CD4-positive, alpha-beta memory T cell (primary cell): ENCODE data around the gene BCL10. TPM values are rescaled to one million over a fixed set of nuclear protein-coding genes. Genes with fewer than 3 reads are reported as not detected.

Experiments used
- CTCF ChIA-PET: fragments of 350-600 bp; sonication (Branson Sonifier 250); formaldehyde crosslinking; loops from one replicate; lab custom pipeline; 2021; ENCODE audit warnings: inconsistent platforms; ENCODE audit not compliant: partially characterized antibody; lab: Charles Lee
- POLR2A ChIA-PET: fragments of 350-600 bp; sonication (Branson Sonifier 250); formaldehyde crosslinking; loops from one replicate; lab custom pipeline; 2021; ENCODE audit not compliant: partially characterized antibody; lab: Charles Lee
- DNase-seq, 5 donors: peaks; one replicate each; pipeline versions ENCODE4 v3.0.0 to v3.0.0-alpha.2; 2020 to 2022; ENCODE audit warnings: mixed read lengths in 1 of 5
- H3K27ac ChIP-seq: one replicate; pipeline ENCODE4 v1.7.0; 2013; ENCODE audit warnings: low read depth, low read length
- H3K27me3 ChIP-seq: 2 replicates; pipeline ENCODE4 v1.7.0; 2013; ENCODE audit warnings: mild to moderate bottlenecking, low read length, moderate library complexity; ENCODE audit not compliant: insufficient read depth
- H3K36me3 ChIP-seq: 2 replicates; pipeline ENCODE4 v1.7.0; 2013; ENCODE audit warnings: mild to moderate bottlenecking, low read length, moderate library complexity; ENCODE audit not compliant: insufficient read depth
- H3K4me1 ChIP-seq: 2 replicates; pipeline ENCODE4 v1.7.0; 2013; ENCODE audit warnings: mild to moderate bottlenecking, low read length, moderate library complexity; ENCODE audit not compliant: insufficient read depth
- H3K4me3 ChIP-seq, 2 donors: one replicate each; pipeline ENCODE4 v1.7.0; 2013; ENCODE audit warnings: low read length in 2 of 2, mild to moderate bottlenecking in 1 of 2
- H3K9me3 ChIP-seq, 2 donors: one replicate each; pipeline ENCODE4 v1.7.0; 2013; ENCODE audit warnings: low read length in 2 of 2, control low read depth in 1 of 2; ENCODE audit not compliant: control insufficient read depth in 1 of 2
- H3K27ac Mint-ChIP-seq, 7 donors: one replicate each; pipeline ENCODE4 v1.8.0; 2020 to 2021; ENCODE audit warnings: mixed read lengths in 7 of 7, mild to moderate bottlenecking in 6 of 7, inconsistent platforms in 3 of 7, moderate library complexity in 3 of 7
- H3K27me3 Mint-ChIP-seq, 2 donors: one replicate each; pipeline ENCODE4 v1.8.0; 2020 to 2021; ENCODE audit warnings: mixed read lengths in 2 of 2
- H3K36me3 Mint-ChIP-seq, 2 donors: one replicate each; pipeline ENCODE4 v1.8.0; 2020 to 2021; ENCODE audit warnings: mixed read lengths in 2 of 2, inconsistent platforms in 1 of 2, mild to moderate bottlenecking in 1 of 2
- H3K4me1 Mint-ChIP-seq, 4 donors: one replicate each; pipeline ENCODE4 v1.8.0; 2020 to 2021; ENCODE audit warnings: mixed read lengths in 4 of 4, mild to moderate bottlenecking in 1 of 4
- H3K4me3 Mint-ChIP-seq, 8 donors: one replicate each; pipeline ENCODE4 v1.8.0; 2020 to 2021; ENCODE audit warnings: mixed read lengths in 8 of 8, mild to moderate bottlenecking in 7 of 8, moderate library complexity in 6 of 8, inconsistent platforms in 3 of 8
- H3K9me3 Mint-ChIP-seq, 8 donors: one replicate each; pipeline ENCODE4 v1.8.0; 2020 to 2021; ENCODE audit warnings: mixed read lengths in 8 of 8, mild to moderate bottlenecking in 5 of 8, inconsistent platforms in 3 of 8, moderate library complexity in 1 of 8
- intact Hi-C: fragments of 100-400 bp; cut with micrococcal nuclease; formaldehyde crosslinking; loops from one replicate; pipeline ENCODE4 v1.15.1; 2023
- polyA plus RNA-seq, 2 donors: library from polyadenylated mRNA; unstranded; fragments of 300-500 nt; fragmentation: Illumina TruSeq; gene quantifications; one replicate each; pipeline ENCODE4 v1.2.3, GENCODE V29; 2021
- total RNA-seq, 2 experiments: library from RNA; stranded (reverse); gene quantifications; one replicate each; pipeline ENCODE4 v1.2.3, GENCODE V29; 2021

BCL10 gene
- total and polyA plus RNA-seq, 4 experiments from 2014 or later, result 21.2 to 37.0 (median 30.8) TPM

DNA sequence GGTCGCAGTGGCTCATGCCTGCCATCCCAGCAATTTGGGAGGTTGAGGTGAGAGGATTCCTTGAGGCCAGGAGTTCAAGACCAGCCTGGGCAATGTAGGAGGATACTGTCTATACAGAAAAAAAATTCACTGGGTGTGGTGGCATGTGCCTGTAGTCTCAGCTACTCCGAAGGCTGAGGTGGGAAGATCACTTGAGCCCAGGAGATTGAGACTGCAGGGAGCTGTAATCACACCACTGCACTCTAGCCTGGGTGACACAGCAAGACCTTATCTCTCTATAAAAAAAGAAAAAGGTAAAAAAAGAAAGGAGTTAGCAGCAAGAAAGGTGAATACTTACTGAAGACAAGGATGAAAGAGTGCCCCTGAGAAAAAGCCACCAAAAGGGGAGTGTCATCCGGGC lies 23.7 kb upstream of the BCL10 start:
- Histone ChIP-seq H3K27me3 (no peaks in the 10 kb centered on the region), H3K4me3 (no peak overlapping the region), H3K4me1 (peaks cover 16% of the 10 kb centered on the region), H3K27ac (no peak overlapping the region), H3K9me3 (no peaks in the 10 kb centered on the region), H3K36me3 (no peaks in the 10 kb centered on the region)
- DNase-seq, result no peak
- H3K27me3 Mint-ChIP-seq, result no peaks in the 10 kb centered on the region
- POLR2A ChIA-PET, result no interaction called here
- CTCF ChIA-PET, result no interaction called here
- no peak overlapping the region for H3K4me3 Mint-ChIP-seq
- H3K9me3 Mint-ChIP-seq, result no peaks in the 10 kb centered on the region
- no peak overlapping the region for H3K27ac Mint-ChIP-seq
- no peaks in the 10 kb centered on the region for H3K36me3 Mint-ChIP-seq
- intact Hi-C loops, result no loop called here
- peaks cover 14 to 27% (median 18%) of the 10 kb centered on the region in 4 donors for H3K4me1 Mint-ChIP-seq

DNA sequence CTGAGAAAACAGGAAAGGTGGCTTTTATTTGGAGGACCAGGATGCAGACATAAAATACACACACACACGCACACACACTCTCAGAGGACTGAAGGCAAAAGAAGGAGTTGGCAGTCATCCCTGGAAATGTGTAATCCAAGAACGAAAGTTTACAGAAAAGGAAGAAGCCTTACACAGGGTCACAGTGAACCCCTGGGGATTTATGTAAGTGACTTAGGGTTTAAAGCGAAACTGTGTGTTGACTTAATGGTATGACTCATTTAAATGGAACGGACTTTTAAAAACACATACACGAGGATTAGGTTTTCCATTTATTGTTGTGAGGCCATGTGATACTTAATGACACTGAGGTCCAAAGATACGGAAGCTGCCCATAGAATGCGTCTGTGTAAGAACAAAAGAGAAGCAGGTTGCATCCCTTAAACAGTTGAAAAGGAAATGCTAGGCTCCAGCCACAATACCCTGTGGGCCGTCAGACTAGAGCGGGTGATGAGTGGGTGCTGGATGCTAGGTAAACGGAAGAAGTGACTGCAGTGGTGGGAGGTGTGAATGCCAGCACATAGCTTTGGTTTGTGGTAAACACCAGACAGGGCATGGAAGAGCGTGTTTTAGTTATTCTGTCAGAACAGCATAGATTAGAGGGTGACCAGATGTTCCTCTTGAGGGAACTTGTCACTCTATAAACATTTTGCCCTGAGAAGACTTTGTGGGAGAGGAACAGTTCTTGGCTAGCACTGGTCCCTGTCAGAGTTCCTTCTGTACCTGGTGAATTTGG lies 21.6 kb upstream of the BCL10 start:
- CTCF ChIA-PET, result interaction anchor here (0.8 to 4.4 kb wide), 2 partner anchors 10 to 39 kb away, joined by 4 to 19 read pairs; partner anchors contain the start of gene C1orf52
- H3K36me3 Mint-ChIP-seq, result no peaks in the 10 kb centered on the region
- no peaks in the 10 kb centered on the region for H3K9me3 Mint-ChIP-seq
- H3K9me3 ChIP-seq, result no peaks in the 10 kb centered on the region
- no peaks in the 10 kb centered on the region for H3K36me3 ChIP-seq
- peak overlapping the region; percentile 23 to 77 (median 62) for H3K27ac Mint-ChIP-seq
- peak; percentile 50 to 85 (median 60) for DNase-seq
- POLR2A ChIA-PET, result interaction anchor here (2.1 to 4.5 kb wide), 2 partner anchors 22 to 353 kb away, joined by 6 to 28 read pairs; partner anchors contain the start of gene BCL10
- H3K4me1 Mint-ChIP-seq, result peaks cover 14 to 27% (median 18%) of the 10 kb centered on the region in 4 donors
- intact Hi-C loops, result loop anchor here (1.0 kb wide), 1 partner anchor 22 kb away; the partner anchor contains the start of gene BCL10
- peaks cover 0 to 1% of the 10 kb centered on the region in 2 donors for H3K27me3 Mint-ChIP-seq
- no peaks in the 10 kb centered on the region for H3K27me3 ChIP-seq
- H3K4me3 ChIP-seq, result no peak overlapping the region
- peaks cover 16% of the 10 kb centered on the region for H3K4me1 ChIP-seq
- peak overlapping the region in 7 of 8 donors; percentile 39 to 67 (median 55) for H3K4me3 Mint-ChIP-seq
- no peak overlapping the region for H3K27ac ChIP-seq

DNA sequence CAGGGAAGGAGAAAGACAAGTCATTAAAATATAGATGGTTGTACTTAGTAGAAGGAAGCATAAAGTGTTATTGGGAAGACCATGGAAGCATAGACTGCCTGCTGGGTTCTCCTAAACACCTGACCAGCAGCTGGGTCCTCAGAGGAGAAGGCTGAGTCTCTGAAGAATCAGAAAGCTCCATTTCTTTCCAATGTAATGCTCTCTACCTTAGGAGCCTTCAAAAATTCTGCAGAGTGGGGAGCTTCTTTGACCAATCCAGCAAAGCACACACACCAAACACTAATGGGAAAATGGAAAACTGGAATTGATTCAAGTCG lies 21.1 kb upstream of the BCL10 start:
- Mint-ChIP-seq H3K27ac (peak overlapping the region in 4 of 7 donors; percentile 23 to 77 (median 32)), H3K36me3 (no peaks in the 10 kb centered on the region)
- intact Hi-C loops, result no loop called here

DNA sequence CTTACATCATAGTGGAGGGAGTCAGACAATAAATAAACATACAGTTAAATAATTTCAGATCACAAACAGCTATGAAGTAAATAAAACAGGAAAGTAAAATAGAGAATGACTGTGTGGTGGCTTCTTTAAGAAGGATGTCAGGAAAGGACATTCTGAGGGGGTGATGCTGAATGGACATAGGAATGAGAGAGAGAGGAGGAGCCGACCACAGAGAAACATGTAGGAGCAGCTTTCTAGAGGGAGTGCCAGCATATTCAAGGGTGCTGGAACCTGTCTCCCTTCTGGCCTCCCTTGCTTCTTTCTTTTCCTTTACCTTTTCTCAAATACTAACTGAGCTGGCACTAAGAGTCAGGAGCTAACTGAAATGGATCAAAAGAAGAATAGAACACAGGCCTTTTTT lies 20.5 kb upstream of the BCL10 start:
- H3K27me3 ChIP-seq, result no peaks in the 10 kb centered on the region
- H3K36me3 ChIP-seq, result no peaks in the 10 kb centered on the region
- no peaks in the 10 kb centered on the region for H3K9me3 Mint-ChIP-seq
- H3K4me3 Mint-ChIP-seq, result peak overlapping the region in 1 of 8 donors; percentile 67
- no peak overlapping the region for H3K27ac ChIP-seq
- peak overlapping the region in 3 of 7 donors; percentile 1 to 34 (median 4) for H3K27ac Mint-ChIP-seq
- no peak overlapping the region for H3K4me3 ChIP-seq
- DNase-seq, result no peak
- peaks cover 16% of the 10 kb centered on the region for H3K4me1 ChIP-seq
- H3K36me3 Mint-ChIP-seq, result no peaks in the 10 kb centered on the region
- no peaks in the 10 kb centered on the region for H3K9me3 ChIP-seq
- H3K27me3 Mint-ChIP-seq, result peaks cover 1 to 2% of the 10 kb centered on the region in 2 donors
- ChIA-PET CTCF (interaction anchor here (4.4 kb wide), 1 partner anchor 11 kb away, joined by 19 read pairs; no protein-coding TSS in a partner anchor), POLR2A (interaction anchor here (1.3 to 4.5 kb wide), 3 partner anchors 21 to 352 kb away, joined by 3 to 28 read pairs (median 6); partner anchors contain the start of gene BCL10)
- intact Hi-C loops, result no loop called here
- H3K4me1 Mint-ChIP-seq, result peaks cover 14 to 27% (median 18%) of the 10 kb centered on the region in 4 donors

More for the DNA sequence above, 21.1 kb upstream of the BCL10 start:
- no peaks in the 10 kb centered on the region for H3K36me3 ChIP-seq
- no peak overlapping the region for H3K4me3 ChIP-seq
- H3K9me3 ChIP-seq, result no peaks in the 10 kb centered on the region
- no peak overlapping the region for H3K27ac ChIP-seq
- POLR2A ChIA-PET, result interaction anchor here (2.1 to 4.5 kb wide), 2 partner anchors 21 to 353 kb away, joined by 6 to 28 read pairs; partner anchors contain the start of gene BCL10
- peaks cover 1 to 2% of the 10 kb centered on the region in 2 donors for H3K27me3 Mint-ChIP-seq
- H3K4me1 ChIP-seq, result peaks cover 16% of the 10 kb centered on the region
- no peaks in the 10 kb centered on the region for H3K9me3 Mint-ChIP-seq
- no peaks in the 10 kb centered on the region for H3K27me3 ChIP-seq
- CTCF ChIA-PET, result interaction anchor here (4.4 kb wide), 1 partner anchor 11 kb away, joined by 19 read pairs; no protein-coding TSS in a partner anchor
- H3K4me3 Mint-ChIP-seq, result peak overlapping the region in 3 of 8 donors; percentile 56 to 67 (median 66)
- DNase-seq, result no peak
- H3K4me1 Mint-ChIP-seq, result peaks cover 14 to 27% (median 18%) of the 10 kb centered on the region in 4 donors

DNA sequence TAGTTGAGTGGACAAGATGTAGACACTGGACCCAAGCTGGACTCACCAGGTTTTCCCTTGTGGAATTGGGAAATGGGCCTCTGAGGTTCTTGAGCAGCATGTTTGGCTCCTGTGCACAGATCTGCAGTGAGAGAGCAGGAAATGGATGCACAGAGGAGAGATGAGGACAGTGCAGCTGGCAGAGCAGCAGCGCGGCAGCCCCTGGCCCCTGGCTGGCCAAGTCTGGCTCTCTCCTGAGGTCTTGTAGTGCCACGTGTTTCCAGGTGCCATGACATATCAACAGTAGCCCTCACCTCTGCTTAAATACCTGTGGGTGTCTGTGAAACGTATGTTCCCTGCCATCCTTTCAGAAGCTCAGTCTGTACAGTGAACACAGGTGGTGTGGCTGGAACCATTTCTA lies 19.2 kb upstream of the BCL10 start:
- peaks cover 1 to 2% of the 10 kb centered on the region in 2 donors for H3K27me3 Mint-ChIP-seq
- Histone ChIP-seq H3K4me3 (no peak overlapping the region), H3K27ac (no peak overlapping the region), H3K36me3 (no peaks in the 10 kb centered on the region), H3K9me3 (no peaks in the 10 kb centered on the region), H3K27me3 (no peaks in the 10 kb centered on the region), H3K4me1 (peaks cover 16% of the 10 kb centered on the region)
- no peak overlapping the region for H3K4me3 Mint-ChIP-seq
- no peaks in the 10 kb centered on the region for H3K36me3 Mint-ChIP-seq
- POLR2A ChIA-PET, result interaction anchor here (4.5 kb wide), 1 partner anchor 20 kb away, joined by 28 read pairs; the partner anchor contains the start of gene BCL10
- intact Hi-C loops, result no loop called here
- peaks cover 14 to 27% (median 18%) of the 10 kb centered on the region in 4 donors for H3K4me1 Mint-ChIP-seq
- no peak overlapping the region for H3K27ac Mint-ChIP-seq
- CTCF ChIA-PET, result interaction anchor here (4.4 kb wide), 1 partner anchor 13 kb away, joined by 19 read pairs; no protein-coding TSS in a partner anchor
- no peaks in the 10 kb centered on the region for H3K9me3 Mint-ChIP-seq
- DNase-seq, result no peak

DNA sequence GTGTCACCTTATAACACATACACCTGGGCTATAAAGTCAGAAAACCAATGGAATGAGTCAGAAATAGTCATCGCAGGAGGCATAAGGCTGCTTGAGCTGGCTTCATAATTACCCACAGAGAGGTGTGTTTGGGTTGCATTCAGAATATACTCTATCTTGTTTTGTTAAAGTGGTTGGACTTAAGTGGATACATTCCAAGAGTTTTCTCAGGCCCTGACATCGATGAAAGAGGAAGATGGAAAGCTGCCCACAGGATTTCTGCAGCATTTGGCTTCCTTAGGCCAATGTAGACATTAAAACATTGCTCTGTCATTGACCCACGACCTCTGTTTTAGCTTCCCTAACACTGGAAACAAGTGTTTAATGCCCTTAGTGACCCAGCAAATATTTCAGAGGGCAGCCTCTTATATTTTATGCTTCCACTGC lies 18.6 kb upstream of the BCL10 start:
- H3K4me3 ChIP-seq, result no peak overlapping the region
- no peak overlapping the region for H3K27ac Mint-ChIP-seq
- intact Hi-C loops, result no loop called here

DNA sequence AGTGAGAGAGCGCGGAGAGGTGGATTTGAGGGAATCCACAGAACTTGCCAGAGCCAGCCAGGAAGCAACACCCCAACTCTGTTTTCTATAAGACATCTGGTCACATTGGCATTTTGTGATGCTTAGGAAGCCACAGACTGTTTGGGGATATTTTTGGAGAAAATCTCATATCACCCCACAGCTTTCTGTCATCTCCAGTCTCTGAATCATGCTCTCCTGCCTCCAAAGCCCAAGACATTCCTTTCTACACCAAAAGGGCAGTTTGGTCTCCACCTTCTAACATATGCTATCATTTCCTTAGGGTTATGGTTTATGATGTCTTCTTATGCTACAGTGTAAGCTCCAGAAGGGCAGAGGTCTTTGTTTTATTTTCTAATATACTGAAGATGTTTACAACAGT lies 14.4 kb upstream of the BCL10 start:
- H3K4me3 ChIP-seq, result no peak overlapping the region
- Mint-ChIP-seq H3K36me3 (no peaks in the 10 kb centered on the region), H3K27ac (no peak overlapping the region), H3K27me3 (peaks cover 1 to 2% of the 10 kb centered on the region in 2 donors), H3K9me3 (no peaks in the 10 kb centered on the region), H3K4me3 (no peak overlapping the region), H3K4me1 (no peaks in the 10 kb centered on the region)
- intact Hi-C loops, result no loop called here
- H3K36me3 ChIP-seq, result no peaks in the 10 kb centered on the region
- ChIA-PET POLR2A (no interaction called here), CTCF (interaction anchor here (1.7 kb wide), 1 partner anchor 31 kb away, joined by 3 read pairs; the partner anchor contains the start of gene C1orf52)
- H3K4me1 ChIP-seq, result no peaks in the 10 kb centered on the region
- DNase-seq, result no peak
- H3K27me3 ChIP-seq, result no peaks in the 10 kb centered on the region
- H3K9me3 ChIP-seq, result no peaks in the 10 kb centered on the region
- no peak overlapping the region for H3K27ac ChIP-seq

More for the DNA sequence above, 18.6 kb upstream of the BCL10 start:
- no peak for DNase-seq
- Mint-ChIP-seq H3K27me3 (peaks cover 1 to 2% of the 10 kb centered on the region in 2 donors), H3K9me3 (no peaks in the 10 kb centered on the region), H3K4me3 (no peak overlapping the region), H3K4me1 (peaks cover 14 to 27% (median 18%) of the 10 kb centered on the region in 4 donors), H3K36me3 (no peaks in the 10 kb centered on the region)
- no peak overlapping the region for H3K27ac ChIP-seq
- H3K4me1 ChIP-seq, result peaks cover 16% of the 10 kb centered on the region
- H3K27me3 ChIP-seq, result no peaks in the 10 kb centered on the region
- no peaks in the 10 kb centered on the region for H3K36me3 ChIP-seq
- POLR2A ChIA-PET, result interaction anchor here (4.5 kb wide), 1 partner anchor 19 kb away, joined by 28 read pairs; the partner anchor contains the start of gene BCL10
- no peaks in the 10 kb centered on the region for H3K9me3 ChIP-seq
- CTCF ChIA-PET, result interaction anchor here (4.4 kb wide), 1 partner anchor 13 kb away, joined by 19 read pairs; no protein-coding TSS in a partner anchor
